Limb (tissue), 2 donors: ENCODE measurements around the gene PNMT.
A peak's percentile ranks its signal among the peaks of the same experiment; 100 is the strongest.

ENCODE experiments used
- DNase-seq, 2 donors: peaks; one replicate each; pipeline ENCODE4 v3.0.0-alpha.2; 2016; ENCODE audit errors: extremely low spot score in 2 of 2

PNMT gene

GRCh38 chr17:39653662-39654331, 14.5 kb upstream of the PNMT start:
- DNase-seq = no peak

GRCh38 chr17:39655105-39655504, 13.1 kb upstream of the PNMT start:
- no peak for DNase-seq

GRCh38 chr17:39658346-39658745, 9.9 kb upstream of the PNMT start:
- DNase-seq = no peak

GRCh38 chr17:39658760-39659159, 9.5 kb upstream of the PNMT start:
- no peak for DNase-seq

- DNase-seq = no peak
Observed at GRCh38 chr17:39659279-39660010, 8.8 kb upstream of the PNMT start.

- DNase-seq = no peak
Observed at GRCh38 chr17:39660011-39660360, 8.3 kb upstream of the PNMT start.

- peak in 1 of 2 donors; percentile 52 for DNase-seq
Observed at GRCh38 chr17:39660397-39661385, 7.6 kb upstream of the PNMT start.

- no peak for DNase-seq
Observed at GRCh38 chr17:39661744-39662541, 6.3 kb upstream of the PNMT start.

- DNase-seq = no peak
Observed at GRCh38 chr17:39662551-39663339, 5.5 kb upstream of the PNMT start.

- DNase-seq = no peak
Observed at GRCh38 chr17:39663340-39663687, 4.9 kb upstream of the PNMT start.

- no peak for DNase-seq
Observed at GRCh38 chr17:39663688-39664580, 4.3 kb upstream of the PNMT start.

GRCh38 chr17:39664581-39665561, 3.4 kb upstream of the PNMT start, which contains the start of gene TCAP:
Gene TCAP (plus strand): TSS chr17:39665349. CDS start chr17:39665360, 11 bp downstream.
- no peak for DNase-seq

GRCh38 chr17:39665642-39666224, 2.5 kb upstream of the PNMT start:
- peak in 1 of 2 donors; percentile 51 for DNase-seq

GRCh38 chr17:39666231-39666600, 2.0 kb upstream of the PNMT start:
- DNase-seq = no peak

- DNase-seq = no peak
Observed at GRCh38 chr17:39666601-39667261, 1.5 kb upstream of the PNMT start.

- peak in 1 of 2 donors; percentile 55 for DNase-seq
Observed at GRCh38 chr17:39667262-39667944, 850 bp upstream of the PNMT start.
